ENCODE data around the gene ITCH.

DNA sequence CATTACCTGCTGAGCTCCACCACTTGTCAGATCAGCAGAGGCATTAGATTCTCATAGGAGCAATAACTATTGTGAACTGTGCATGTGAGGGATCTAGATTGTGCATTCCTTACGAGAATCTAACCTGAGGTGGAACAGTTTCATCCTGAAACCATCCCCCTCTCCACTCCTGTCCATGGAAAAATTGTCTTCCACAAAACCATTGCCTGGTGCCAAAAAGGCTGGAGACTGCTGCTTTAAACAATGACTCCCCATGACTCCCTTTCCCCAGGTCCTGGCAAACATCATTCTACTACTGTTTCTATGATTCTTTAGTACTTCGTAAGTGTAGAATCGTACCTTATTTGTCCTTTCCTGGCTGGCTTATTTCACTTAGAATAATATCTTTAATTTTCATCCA lies 143.4 kb downstream of the ITCH start:
- no peak for TF ChIP-seq EP300 (IDR thresholded peaks at IDR 0.05)
- TF ChIP-seq, protein P1, sequence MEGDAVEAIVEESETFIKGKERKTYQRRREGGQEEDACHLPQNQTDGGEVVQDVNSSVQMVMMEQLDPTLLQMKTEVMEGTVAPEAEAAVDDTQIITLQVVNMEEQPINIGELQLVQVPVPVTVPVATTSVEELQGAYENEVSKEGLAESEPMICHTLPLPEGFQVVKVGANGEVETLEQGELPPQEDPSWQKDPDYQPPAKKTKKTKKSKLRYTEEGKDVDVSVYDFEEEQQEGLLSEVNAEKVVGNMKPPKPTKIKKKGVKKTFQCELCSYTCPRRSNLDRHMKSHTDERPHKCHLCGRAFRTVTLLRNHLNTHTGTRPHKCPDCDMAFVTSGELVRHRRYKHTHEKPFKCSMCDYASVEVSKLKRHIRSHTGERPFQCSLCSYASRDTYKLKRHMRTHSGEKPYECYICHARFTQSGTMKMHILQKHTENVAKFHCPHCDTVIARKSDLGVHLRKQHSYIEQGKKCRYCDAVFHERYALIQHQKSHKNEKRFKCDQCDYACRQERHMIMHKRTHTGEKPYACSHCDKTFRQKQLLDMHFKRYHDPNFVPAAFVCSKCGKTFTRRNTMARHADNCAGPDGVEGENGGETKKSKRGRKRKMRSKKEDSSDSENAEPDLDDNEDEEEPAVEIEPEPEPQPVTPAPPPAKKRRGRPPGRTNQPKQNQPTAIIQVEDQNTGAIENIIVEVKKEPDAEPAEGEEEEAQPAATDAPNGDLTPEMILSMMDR (IDR thresholded peaks at IDR 0.05), result no peak
